NCI-H748 (cell line): ENCODE measurements around the gene GPR12.

Experiments used
- DNase-seq: peaks from one replicate; lab custom pipeline; 2025; ENCODE audit not compliant: unreplicated experiment; lab: John Stamatoyannopoulos, UW

Gene GPR12

GRCh38 chr13:26706381-26706780, 54.2 kb downstream of the GPR12 start:
- no peak for DNase-seq

- no peak for DNase-seq
Measured at GRCh38 chr13:26705536-26705935, 55.0 kb downstream of the GPR12 start.
